Astrocyte (in vitro differentiated cells and primary cell): ENCODE data around the gene CGN. TPM values are rescaled to one million over a fixed set of nuclear protein-coding genes. Genes with fewer than 3 reads are reported as not detected.

Experiments
- DNase-seq: peaks from one replicate; pipeline ENCODE4 v3.0.0-alpha.2; 2010; ENCODE audit warnings: low read depth
- FAIRE-seq: peaks from 2 replicates; lab custom pipeline; 2011; peaks lifted over from hg19 to GRCh38; lab: Jason Lieb, UNC
- H2AFZ ChIP-seq: 2 replicates; pipeline ENCODE4 v1.6.0; 2012; ENCODE audit warnings: low read depth, low read length, inconsistent platforms
- H3K27ac ChIP-seq: 2 replicates; pipeline ENCODE4 v1.5.1; 2011; ENCODE audit warnings: low read depth, low read length, inconsistent platforms
- H3K27me3 ChIP-seq: 2 replicates; pipeline ENCODE4 v1.6.0; 2011; ENCODE audit warnings: low read length, inconsistent platforms; ENCODE audit not compliant: insufficient read depth
- H3K36me3 ChIP-seq: 2 replicates; pipeline ENCODE4 v1.5.1; 2011; ENCODE audit warnings: low read length, inconsistent platforms; ENCODE audit not compliant: insufficient read depth
- H3K4me1 ChIP-seq: 2 replicates; pipeline ENCODE4 v1.5.1; 2011; ENCODE audit warnings: low read length, inconsistent platforms; ENCODE audit not compliant: insufficient read depth
- H3K4me2 ChIP-seq: 2 replicates; pipeline ENCODE4 v1.6.0; 2012; ENCODE audit warnings: low read length, inconsistent platforms
- H3K4me3 ChIP-seq: 2 replicates; pipeline ENCODE4 v1.5.1; 2011; ENCODE audit warnings: low read depth, mild to moderate bottlenecking, low read length, inconsistent platforms; ENCODE audit not compliant: insufficient read depth
- H3K79me2 ChIP-seq: 2 replicates; pipeline ENCODE4 v1.6.0; 2012; ENCODE audit warnings: mild to moderate bottlenecking, low read length, inconsistent platforms; ENCODE audit not compliant: insufficient read depth
- H3K9ac ChIP-seq: 2 replicates; pipeline ENCODE4 v1.6.0; 2012; ENCODE audit warnings: mild to moderate bottlenecking, low read length, inconsistent platforms
- H3K9me3 ChIP-seq: 2 replicates; pipeline ENCODE4 v1.5.1; 2012; ENCODE audit warnings: low read depth, mild to moderate bottlenecking, low read length, inconsistent platforms; ENCODE audit not compliant: insufficient read depth
- H4K20me1 ChIP-seq: 2 replicates; pipeline ENCODE4 v1.6.0; 2012; ENCODE audit warnings: low read length, inconsistent platforms; ENCODE audit not compliant: insufficient read depth
- H3K27ac Mint-ChIP-seq: one replicate; pipeline ENCODE4 v1.8.0; 2021; ENCODE audit warnings: mild to moderate bottlenecking, mixed read lengths; ENCODE audit not compliant: unreplicated experiment
- H3K27me3 Mint-ChIP-seq: one replicate; pipeline ENCODE4 v1.8.0; 2021; ENCODE audit warnings: low read depth, mixed read lengths; ENCODE audit not compliant: unreplicated experiment
- H3K36me3 Mint-ChIP-seq: one replicate; pipeline ENCODE4 v1.8.0; 2021; ENCODE audit warnings: low read depth, mixed read lengths; ENCODE audit not compliant: unreplicated experiment
- H3K4me1 Mint-ChIP-seq: one replicate; pipeline ENCODE4 v1.8.0; 2021; ENCODE audit warnings: low read depth, mixed read lengths; ENCODE audit not compliant: unreplicated experiment
- H3K4me3 Mint-ChIP-seq: one replicate; pipeline ENCODE4 v1.8.0; 2021; ENCODE audit warnings: mild to moderate bottlenecking, moderate library complexity, mixed read lengths; ENCODE audit not compliant: unreplicated experiment
- H3K9me3 Mint-ChIP-seq: one replicate; pipeline ENCODE4 v1.8.0; 2021; ENCODE audit warnings: mild to moderate bottlenecking, mixed read lengths; ENCODE audit not compliant: unreplicated experiment
- EZH2 ChIP-seq: IDR thresholded peaks from 2 replicates; pipeline ENCODE4 v1.6.1; 2012; ENCODE audit warnings: mild to moderate bottlenecking, low read length, inconsistent platforms; ENCODE audit not compliant: insufficient read depth
- total RNA-seq: library from RNA; stranded (reverse); gene quantifications from 2 replicates; pipeline ENCODE4 v1.2.1, GENCODE V29; 2021
- TF ChIP-seq, protein P1 (sequence below): IDR thresholded peaks from 2 replicates; pipeline ENCODE4 v1.5.1; 2011; ENCODE audit warnings: low read depth, mild to moderate bottlenecking, inconsistent platforms, low read length, moderate library complexity; ENCODE audit not compliant: insufficient read depth

CGN gene
- total RNA-seq, 1 donor from 2014 or later = 8.9 TPM

DNA sequence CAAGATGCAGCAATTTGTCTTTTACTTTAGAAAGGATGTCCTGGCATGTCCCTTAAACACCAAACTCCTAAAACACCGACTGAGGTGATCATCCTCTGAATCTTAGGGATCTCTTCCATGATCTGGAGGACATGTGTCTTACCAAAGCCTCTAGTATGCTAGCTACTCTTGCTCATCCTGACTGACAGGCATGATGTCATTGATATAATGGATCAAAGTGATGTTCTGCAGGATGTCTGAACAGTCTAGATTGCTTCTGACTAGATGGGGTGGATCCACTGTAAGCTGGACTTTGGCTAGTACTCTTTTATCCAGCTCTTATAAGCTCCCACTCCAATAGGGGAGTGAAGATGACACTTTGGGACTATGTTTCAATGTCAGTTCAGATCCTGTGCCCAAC is 11.3 kb upstream of the CGN start:
- no peak for TF ChIP-seq EZH2
- TF ChIP-seq, protein P1, sequence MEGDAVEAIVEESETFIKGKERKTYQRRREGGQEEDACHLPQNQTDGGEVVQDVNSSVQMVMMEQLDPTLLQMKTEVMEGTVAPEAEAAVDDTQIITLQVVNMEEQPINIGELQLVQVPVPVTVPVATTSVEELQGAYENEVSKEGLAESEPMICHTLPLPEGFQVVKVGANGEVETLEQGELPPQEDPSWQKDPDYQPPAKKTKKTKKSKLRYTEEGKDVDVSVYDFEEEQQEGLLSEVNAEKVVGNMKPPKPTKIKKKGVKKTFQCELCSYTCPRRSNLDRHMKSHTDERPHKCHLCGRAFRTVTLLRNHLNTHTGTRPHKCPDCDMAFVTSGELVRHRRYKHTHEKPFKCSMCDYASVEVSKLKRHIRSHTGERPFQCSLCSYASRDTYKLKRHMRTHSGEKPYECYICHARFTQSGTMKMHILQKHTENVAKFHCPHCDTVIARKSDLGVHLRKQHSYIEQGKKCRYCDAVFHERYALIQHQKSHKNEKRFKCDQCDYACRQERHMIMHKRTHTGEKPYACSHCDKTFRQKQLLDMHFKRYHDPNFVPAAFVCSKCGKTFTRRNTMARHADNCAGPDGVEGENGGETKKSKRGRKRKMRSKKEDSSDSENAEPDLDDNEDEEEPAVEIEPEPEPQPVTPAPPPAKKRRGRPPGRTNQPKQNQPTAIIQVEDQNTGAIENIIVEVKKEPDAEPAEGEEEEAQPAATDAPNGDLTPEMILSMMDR = no peak
- no peak for FAIRE-seq
- H3K4me3 ChIP-seq = no peak overlapping the region
- no peaks in the 10 kb centered on the region for H3K36me3 ChIP-seq
- H4K20me1 ChIP-seq = no peaks in the 10 kb centered on the region
- peaks cover 9% of the 10 kb centered on the region for H3K4me1 ChIP-seq
- H3K4me1 Mint-ChIP-seq = peaks cover 26% of the 10 kb centered on the region
- no peak overlapping the region for H2AFZ ChIP-seq
- H3K27me3 ChIP-seq = no peaks in the 10 kb centered on the region
- H3K4me3 Mint-ChIP-seq = no peak overlapping the region
- peaks cover 4% of the 10 kb centered on the region for H3K27me3 Mint-ChIP-seq
- no peaks in the 10 kb centered on the region for H3K9me3 ChIP-seq
- H3K9me3 Mint-ChIP-seq = peaks cover 2% of the 10 kb centered on the region
- H3K36me3 Mint-ChIP-seq = no peaks in the 10 kb centered on the region
- H3K27ac Mint-ChIP-seq = no peak overlapping the region
- no peaks in the 10 kb centered on the region for H3K79me2 ChIP-seq
- H3K9ac ChIP-seq = no peak overlapping the region
- no peak overlapping the region for H3K4me2 ChIP-seq
- DNase-seq = no peak
- H3K27ac ChIP-seq = no peak overlapping the region

DNA sequence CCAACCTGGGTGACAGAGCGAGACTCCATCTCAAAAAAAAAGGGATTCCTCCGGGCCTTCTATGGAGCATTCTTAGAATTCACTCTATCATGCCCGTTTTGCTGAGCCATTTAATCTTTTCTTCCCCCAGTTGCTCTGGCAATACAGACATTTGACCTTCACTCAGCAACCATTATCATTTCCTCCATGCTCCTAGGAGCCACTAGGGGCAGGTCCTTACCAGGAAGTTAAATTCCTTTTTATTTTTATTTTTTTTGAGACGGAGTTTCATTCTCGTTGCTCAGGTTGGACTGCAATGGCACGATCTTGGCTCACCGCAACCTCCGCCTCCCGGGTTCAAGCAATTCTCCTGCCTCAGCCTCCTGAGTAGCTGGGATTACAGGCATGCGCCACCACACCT is 9.7 kb upstream of the CGN start:
- H3K9ac ChIP-seq = no peak overlapping the region
- DNase-seq = no peak
- H3K4me2 ChIP-seq = no peak overlapping the region
- H4K20me1 ChIP-seq = no peaks in the 10 kb centered on the region
- H3K4me1 ChIP-seq = peaks cover 4% of the 10 kb centered on the region
- no peaks in the 10 kb centered on the region for H3K9me3 ChIP-seq
- no peak for FAIRE-seq
- H3K79me2 ChIP-seq = no peaks in the 10 kb centered on the region
- H3K27ac ChIP-seq = no peak overlapping the region
- H3K27ac Mint-ChIP-seq = no peak overlapping the region
- no peak overlapping the region for H3K4me3 Mint-ChIP-seq
- H3K36me3 Mint-ChIP-seq = no peaks in the 10 kb centered on the region
- H3K27me3 ChIP-seq = peaks cover 3% of the 10 kb centered on the region
- H2AFZ ChIP-seq = no peak overlapping the region
- no peaks in the 10 kb centered on the region for H3K36me3 ChIP-seq
- no peak for TF ChIP-seq EZH2
- TF ChIP-seq, protein P1 = peak; percentile 10
- peaks cover 19% of the 10 kb centered on the region for H3K4me1 Mint-ChIP-seq
- peaks cover 2% of the 10 kb centered on the region for H3K9me3 Mint-ChIP-seq
- no peak overlapping the region for H3K4me3 ChIP-seq
- H3K27me3 Mint-ChIP-seq = peaks cover 11% of the 10 kb centered on the region

DNA sequence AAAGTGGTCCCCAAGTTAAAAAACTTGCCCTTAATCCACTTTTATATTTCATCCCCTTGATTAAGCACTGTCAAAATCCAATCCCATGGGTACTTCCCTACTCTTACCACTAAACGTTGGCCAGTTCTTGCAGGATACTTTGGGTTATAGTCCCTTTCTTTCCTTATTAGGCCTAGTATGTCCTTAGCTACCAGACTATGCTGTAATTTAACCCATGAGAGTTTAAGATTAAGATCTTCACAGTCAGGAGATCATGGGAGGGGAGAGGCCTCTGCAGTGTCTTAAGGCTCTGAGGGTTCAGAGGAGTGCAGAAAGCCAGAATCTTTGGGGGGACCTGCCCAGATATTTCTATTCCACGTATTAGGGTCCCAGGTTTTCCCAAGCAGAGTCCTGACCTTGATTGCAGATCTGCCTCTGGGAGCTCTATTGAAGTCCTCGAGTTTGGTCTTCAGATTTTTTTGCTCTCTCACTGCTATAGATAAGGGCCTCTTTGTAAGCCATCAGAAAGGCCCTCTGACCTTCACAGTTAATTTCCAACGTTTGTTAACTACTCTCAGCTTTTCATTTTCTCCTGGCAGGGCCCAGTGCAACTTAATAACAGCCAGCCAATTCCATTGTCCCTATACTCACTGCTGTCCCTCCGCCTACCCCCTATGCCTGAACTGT is 9.0 kb upstream of the CGN start:
- H4K20me1 ChIP-seq = no peaks in the 10 kb centered on the region
- no peak overlapping the region for H3K4me3 ChIP-seq
- Mint-ChIP-seq H3K36me3 (no peaks in the 10 kb centered on the region), H3K4me1 (peaks cover 19% of the 10 kb centered on the region), H3K27me3 (peaks cover 13% of the 10 kb centered on the region), H3K27ac (peak overlapping the region; percentile 2), H3K9me3 (peaks cover 2% of the 10 kb centered on the region), H3K4me3 (no peak overlapping the region)
- no peak overlapping the region for H2AFZ ChIP-seq
- H3K9ac ChIP-seq = no peak overlapping the region
- H3K27me3 ChIP-seq = peaks cover 3% of the 10 kb centered on the region
- H3K4me2 ChIP-seq = no peak overlapping the region
- H3K79me2 ChIP-seq = no peaks in the 10 kb centered on the region
- no peak for FAIRE-seq
- H3K9me3 ChIP-seq = no peaks in the 10 kb centered on the region
- H3K4me1 ChIP-seq = peaks cover 4% of the 10 kb centered on the region
- no peak overlapping the region for H3K27ac ChIP-seq
- DNase-seq = no peak
- no peaks in the 10 kb centered on the region for H3K36me3 ChIP-seq
- TF ChIP-seq, protein P1 = no peak
- TF ChIP-seq EZH2 = no peak
